ENCODE measurements around the gene BRS3.

DNA sequence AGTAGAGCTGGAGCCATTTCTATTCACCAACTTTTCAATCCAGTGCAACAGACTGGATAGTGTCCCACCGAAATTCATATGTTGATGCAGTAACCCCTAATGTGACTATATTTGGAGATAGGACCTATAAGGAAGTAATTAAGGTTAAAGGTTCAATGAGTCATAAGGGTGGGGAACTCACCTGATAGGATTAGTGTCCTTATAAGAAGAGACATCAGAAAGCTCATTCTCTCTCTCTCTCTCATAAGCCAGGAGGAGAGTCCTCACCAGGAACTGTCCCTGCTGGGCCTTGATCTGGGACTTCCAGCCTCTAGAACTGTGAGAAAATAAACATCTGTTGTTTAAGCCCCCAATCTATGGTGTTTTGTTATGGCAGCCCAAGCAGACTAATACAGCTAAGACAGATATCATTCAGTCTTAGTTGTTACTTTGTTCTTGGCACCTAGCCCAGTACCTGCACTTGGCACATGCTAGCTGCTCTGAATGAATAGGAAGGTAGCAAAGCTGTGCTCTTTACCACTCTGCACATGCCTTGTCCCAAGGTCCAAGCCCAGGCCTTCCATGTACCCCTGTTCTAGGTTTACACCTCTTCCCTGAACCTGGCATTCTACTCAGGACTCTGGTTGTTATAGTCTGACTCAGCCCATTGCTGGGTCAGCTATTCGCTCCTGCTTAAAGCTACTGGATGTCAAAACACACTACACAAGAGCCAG is 19.2 kb upstream of the BRS3 start:
- TF ChIP-seq, protein P1, sequence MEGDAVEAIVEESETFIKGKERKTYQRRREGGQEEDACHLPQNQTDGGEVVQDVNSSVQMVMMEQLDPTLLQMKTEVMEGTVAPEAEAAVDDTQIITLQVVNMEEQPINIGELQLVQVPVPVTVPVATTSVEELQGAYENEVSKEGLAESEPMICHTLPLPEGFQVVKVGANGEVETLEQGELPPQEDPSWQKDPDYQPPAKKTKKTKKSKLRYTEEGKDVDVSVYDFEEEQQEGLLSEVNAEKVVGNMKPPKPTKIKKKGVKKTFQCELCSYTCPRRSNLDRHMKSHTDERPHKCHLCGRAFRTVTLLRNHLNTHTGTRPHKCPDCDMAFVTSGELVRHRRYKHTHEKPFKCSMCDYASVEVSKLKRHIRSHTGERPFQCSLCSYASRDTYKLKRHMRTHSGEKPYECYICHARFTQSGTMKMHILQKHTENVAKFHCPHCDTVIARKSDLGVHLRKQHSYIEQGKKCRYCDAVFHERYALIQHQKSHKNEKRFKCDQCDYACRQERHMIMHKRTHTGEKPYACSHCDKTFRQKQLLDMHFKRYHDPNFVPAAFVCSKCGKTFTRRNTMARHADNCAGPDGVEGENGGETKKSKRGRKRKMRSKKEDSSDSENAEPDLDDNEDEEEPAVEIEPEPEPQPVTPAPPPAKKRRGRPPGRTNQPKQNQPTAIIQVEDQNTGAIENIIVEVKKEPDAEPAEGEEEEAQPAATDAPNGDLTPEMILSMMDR (IDR thresholded peaks at IDR 0.05; ENCODE audit: low read depth, low read length) = no peak
- TF ChIP-seq MYC (IDR thresholded peaks at IDR 0.05; ENCODE audit: low read depth, low read length) = no peak
- TF ChIP-seq POLR2A (IDR thresholded peaks at IDR 0.05; ENCODE audit: extremely low read depth, insufficient read length) = no peak

All from NB4 (cell line).